GM12873 (cell line): ENCODE measurements around the gene PLPP7.

Experiments used
- TF ChIP-seq, protein P1 (sequence below): IDR thresholded peaks from 2 replicates; pipeline ENCODE4 v1.5.1; 2012; ENCODE audit warnings: low read depth, mild to moderate bottlenecking, moderate library complexity, low read length, control low read depth; ENCODE audit not compliant: insufficient read depth; ENCODE audit errors: missing control alignments

Gene PLPP7

DNA sequence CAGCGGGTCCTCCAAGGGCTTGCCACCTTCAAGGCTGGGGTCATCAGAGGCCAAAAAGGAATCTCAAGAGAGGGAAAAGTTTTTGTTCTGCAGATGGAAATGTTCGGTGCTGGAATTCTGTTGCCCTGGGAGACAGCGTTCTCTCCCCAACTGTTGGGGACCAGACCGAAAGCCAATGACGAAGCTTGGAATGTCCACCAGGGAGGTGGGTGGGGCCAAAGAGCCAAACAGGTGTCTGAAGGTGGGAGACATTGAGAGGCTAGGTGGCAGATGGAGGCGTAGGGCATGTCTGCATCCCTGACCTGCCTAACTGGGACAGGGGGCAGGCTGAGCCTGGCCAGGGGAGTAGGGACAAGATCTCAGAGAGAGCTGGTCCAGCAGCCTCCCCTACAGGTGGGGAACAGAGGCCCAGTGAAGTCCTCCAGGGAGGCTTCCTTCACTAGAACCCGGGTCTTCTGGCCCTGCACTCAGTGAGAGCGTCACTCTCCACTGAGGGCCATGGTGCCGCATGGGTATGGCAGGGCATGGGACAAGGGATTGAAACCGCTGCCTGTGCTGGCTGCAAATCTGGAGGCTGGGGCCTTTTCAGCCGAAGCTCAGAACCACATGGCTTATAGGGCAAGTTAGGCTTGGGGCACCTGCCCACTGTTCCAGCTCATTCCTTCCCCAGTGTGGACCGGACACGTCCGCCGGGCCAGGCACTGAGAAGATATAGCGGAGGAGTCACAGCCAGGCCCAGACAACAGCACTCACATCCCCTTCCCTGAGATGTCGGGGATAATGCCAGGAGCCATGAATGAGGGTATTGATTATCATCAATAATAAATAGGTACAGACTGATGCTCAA is 8.2 kb upstream of the PLPP7 start:
- TF ChIP-seq, protein P1, sequence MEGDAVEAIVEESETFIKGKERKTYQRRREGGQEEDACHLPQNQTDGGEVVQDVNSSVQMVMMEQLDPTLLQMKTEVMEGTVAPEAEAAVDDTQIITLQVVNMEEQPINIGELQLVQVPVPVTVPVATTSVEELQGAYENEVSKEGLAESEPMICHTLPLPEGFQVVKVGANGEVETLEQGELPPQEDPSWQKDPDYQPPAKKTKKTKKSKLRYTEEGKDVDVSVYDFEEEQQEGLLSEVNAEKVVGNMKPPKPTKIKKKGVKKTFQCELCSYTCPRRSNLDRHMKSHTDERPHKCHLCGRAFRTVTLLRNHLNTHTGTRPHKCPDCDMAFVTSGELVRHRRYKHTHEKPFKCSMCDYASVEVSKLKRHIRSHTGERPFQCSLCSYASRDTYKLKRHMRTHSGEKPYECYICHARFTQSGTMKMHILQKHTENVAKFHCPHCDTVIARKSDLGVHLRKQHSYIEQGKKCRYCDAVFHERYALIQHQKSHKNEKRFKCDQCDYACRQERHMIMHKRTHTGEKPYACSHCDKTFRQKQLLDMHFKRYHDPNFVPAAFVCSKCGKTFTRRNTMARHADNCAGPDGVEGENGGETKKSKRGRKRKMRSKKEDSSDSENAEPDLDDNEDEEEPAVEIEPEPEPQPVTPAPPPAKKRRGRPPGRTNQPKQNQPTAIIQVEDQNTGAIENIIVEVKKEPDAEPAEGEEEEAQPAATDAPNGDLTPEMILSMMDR = no peak

DNA sequence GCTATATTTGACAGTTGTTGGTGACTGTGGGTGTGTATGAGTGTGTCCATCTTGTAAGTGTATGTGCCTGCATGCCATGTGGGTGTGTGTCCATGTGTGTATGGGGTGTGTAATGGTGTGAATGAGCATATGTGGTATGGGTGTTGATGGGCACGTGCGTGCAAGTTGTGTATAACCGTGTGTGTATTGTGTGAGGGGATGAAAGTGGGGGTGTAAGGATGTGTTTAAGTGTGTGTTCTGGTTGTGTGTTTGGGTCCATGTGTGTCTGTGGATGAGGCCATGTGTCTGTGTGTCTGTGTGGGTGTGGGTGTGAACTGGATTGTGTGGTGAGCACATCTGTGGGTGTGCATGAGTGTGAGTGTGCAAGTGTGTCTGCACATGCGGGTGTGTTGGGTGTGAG is 7.3 kb upstream of the PLPP7 start:
- TF ChIP-seq, protein P1 = no peak

DNA sequence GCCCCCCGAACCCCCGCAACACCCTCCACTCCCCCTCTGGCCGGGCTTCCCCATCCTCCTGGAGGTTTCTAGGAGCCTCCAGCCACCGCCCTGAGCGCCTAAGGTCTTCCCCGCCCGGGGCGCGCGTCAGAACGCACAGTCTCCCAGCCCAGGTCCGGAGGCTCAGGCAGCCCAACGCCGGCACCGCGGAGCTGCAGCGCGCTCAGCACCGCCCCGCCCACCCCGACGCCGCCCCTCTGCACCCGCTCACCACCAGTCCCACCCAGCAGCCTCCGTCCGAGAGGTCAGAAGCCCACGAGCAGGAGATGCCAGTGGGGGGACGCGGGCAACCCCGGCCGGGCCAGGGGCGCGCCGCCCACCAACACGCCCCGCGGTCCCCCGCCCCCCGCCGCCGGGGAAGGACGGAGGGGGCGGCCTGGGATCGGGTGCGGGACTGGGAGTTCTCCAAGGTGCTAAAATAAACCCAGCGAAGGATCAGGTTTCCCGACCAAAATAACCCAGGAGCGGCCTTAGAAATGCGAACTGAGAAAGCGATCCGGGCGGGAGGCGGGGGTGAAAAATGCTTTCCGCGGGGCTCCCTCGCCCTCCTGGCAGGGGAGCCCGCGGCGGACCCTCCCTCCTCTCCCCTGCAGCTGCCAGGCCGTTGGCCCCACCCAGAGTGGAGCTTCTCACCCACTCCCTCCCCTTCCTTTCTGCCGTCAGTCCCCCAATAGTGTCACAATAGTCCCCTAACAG is 6.7 kb upstream of the PLPP7 start:
- TF ChIP-seq, protein P1 = no peak

DNA sequence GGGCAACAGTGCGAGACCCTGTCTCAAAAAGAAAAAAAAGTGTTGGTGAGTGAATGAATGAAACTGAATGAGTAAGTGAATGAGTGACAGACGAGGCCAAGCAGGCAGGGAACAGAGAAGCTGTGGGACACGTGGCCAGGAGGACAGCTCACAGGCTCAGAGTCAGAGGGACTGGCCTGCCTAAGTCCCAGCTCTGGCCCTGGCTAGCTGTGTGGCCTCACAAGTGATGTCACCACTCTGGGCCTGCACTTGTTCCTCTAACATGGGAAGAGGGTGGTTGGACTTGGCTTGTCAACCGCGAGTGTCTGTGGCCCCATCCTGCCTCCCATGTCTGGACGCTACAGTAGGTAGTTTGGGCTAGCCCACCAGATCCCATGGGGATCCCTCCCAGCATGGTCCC is 4.7 kb upstream of the PLPP7 start:
- TF ChIP-seq, protein P1 = no peak

DNA sequence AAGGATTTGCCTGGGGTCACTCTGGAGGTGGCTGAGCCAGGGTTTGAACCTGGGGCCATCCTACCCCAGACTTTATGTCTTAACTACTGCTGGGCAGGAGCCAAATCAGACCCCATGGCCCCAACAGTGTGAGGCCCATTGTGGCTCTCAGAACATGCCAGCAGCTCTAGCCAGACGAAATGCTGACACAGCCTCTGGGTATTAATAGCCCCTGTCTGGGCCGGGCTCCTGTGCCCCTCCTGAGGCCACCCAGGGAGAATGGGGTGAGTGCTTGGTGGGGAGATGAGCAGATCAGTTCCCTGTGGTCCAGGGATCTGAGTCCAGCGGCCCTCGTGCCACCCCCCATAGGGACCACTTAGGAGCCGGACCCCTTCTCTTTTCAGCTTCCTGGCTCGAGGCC is 2.2 kb upstream of the PLPP7 start:
- TF ChIP-seq, protein P1 = no peak

DNA sequence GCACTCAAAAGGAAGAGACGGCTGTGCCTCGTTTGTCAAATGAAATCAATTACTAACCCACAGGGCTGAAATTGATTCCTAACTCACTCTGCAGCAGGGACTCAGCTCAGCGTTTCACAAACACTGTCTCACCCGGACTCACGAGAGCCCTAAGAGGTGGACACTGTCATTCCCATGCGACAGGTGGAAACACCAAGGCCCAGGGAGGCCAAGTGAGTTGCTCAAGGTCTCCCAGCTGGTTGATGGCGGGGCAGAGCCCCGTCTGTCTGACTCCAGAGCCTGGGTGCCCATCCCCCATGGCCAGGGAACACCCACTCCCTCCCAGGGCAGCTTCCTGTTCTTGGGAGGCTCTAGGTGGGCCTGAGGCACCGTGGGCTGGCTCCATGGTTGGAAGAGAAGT is 1.3 kb upstream of the PLPP7 start:
- TF ChIP-seq, protein P1 = no peak

DNA sequence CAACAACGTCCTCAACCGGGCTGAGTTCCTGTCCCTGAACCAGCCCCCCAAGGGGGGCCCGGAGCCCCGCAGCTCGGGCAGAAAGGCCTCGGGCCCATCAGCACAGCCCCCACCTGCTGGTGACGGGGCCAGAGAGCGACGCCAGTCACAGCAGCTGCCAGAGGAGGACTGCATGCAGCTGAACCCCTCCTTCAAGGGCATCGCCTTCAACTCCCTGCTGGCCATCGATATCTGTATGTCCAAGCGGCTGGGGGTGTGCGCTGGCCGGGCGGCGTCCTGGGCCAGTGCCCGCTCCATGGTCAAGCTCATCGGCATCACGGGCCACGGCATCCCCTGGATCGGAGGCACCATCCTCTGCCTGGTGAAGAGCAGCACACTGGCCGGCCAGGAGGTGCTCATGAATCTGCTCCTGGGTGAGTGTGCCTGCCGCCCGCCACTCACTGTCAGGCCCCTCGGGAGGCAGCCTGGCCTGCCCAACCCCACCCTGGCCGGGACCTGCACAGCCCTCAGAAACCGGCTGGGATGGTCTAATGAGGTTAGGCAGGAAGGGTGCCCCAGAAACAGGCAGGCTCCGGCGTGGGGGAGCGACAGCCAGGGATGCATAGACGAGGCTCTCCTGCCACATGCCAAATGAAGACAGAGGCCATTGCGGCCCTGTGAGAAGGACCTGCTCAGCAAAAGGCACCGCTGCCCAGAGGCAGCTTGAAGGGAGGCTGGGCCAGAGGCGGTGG is 678 bp downstream of the PLPP7 start:
- TF ChIP-seq, protein P1 = no peak
